H1 (cell line): ENCODE data around the gene PGAM5. TPM values are rescaled to one million over a fixed set of nuclear protein-coding genes. Genes with fewer than 3 reads are reported as not detected.
A peak's percentile ranks its signal among the peaks of the same experiment; 100 is the strongest.

ENCODE experiments used
- CTCF ChIA-PET: fragments of 300-600 bp; sonication (Branson Sonifier 250); formaldehyde crosslinking; loops from one replicate; lab custom pipeline; 2021; ENCODE audit not compliant: partially characterized antibody; lab: Charles Lee
- POLR2A ChIA-PET: fragments of 300-600 bp; sonication (Branson Sonifier 250); formaldehyde crosslinking; loops from one replicate; lab custom pipeline; 2021; ENCODE audit warnings: inconsistent platforms; ENCODE audit not compliant: partially characterized antibody; lab: Charles Lee
- DNase-seq, 2 experiments: peaks; one replicate each; pipeline versions ENCODE4 v3.0.0 to v3.0.0-alpha.2; 2010 to 2022; ENCODE audit warnings: low spot score in 2 of 2, low read depth in 1 of 2, mixed read lengths in 1 of 2
- FAIRE-seq: peaks from 2 replicates; lab custom pipeline; 2011; peaks lifted over from hg19 to GRCh38; lab: Jason Lieb, UNC
- H2AFZ ChIP-seq: 2 replicates; pipeline ENCODE4 v1.8.1; 2012; ENCODE audit warnings: low read length, inconsistent platforms
- H2AK5ac ChIP-seq: 2 replicates; pipeline ENCODE4 v1.6.1; 2013; ENCODE audit warnings: low read depth, low read length
- H2BK120ac ChIP-seq: replicated peaks from 2 replicates; pipeline ENCODE3; 2013; ENCODE audit warnings: low read depth, low read length, inconsistent platforms
- H2BK12ac ChIP-seq: 2 replicates; pipeline ENCODE4 v1.6.1; 2013; ENCODE audit warnings: low read depth, low read length
- H2BK15ac ChIP-seq: 2 replicates; pipeline ENCODE4 v1.6.1; 2013; ENCODE audit warnings: low read length
- H2BK20ac ChIP-seq: 2 replicates; pipeline ENCODE4 v1.6.1; 2013; ENCODE audit warnings: low read length
- H2BK5ac ChIP-seq: 2 replicates; pipeline ENCODE4 v1.6.1; 2013; ENCODE audit warnings: low read depth, low read length
- H3K14ac ChIP-seq: 2 replicates; pipeline ENCODE4 v1.6.1; 2013; ENCODE audit warnings: inconsistent platforms; ENCODE audit not compliant: insufficient read length
- H3K18ac ChIP-seq: 2 replicates; pipeline ENCODE4 v1.6.1; 2013; ENCODE audit warnings: low read length; ENCODE audit errors: extremely low read depth
- H3K23ac ChIP-seq: 2 replicates; pipeline ENCODE4 v1.6.1; 2013; ENCODE audit warnings: inconsistent platforms; ENCODE audit not compliant: insufficient read length
- H3K23me2 ChIP-seq: 2 replicates; pipeline ENCODE4 v1.6.1; 2013; ENCODE audit warnings: low read depth, low read length
- H3K27ac ChIP-seq: 2 replicates; pipeline ENCODE4 v1.6.1; 2011; ENCODE audit warnings: low read depth, low read length, inconsistent platforms
- H3K27me3 ChIP-seq, 4 experiments: replicated peaks in 1 of 4; 1 replicate in 1 of 4; 2 replicates in 3 of 4; pipeline versions ENCODE4 v1.6.1 to v1.8.1; 2011 to 2013; ENCODE audit warnings: low read length in 3 of 4, mild to moderate bottlenecking in 3 of 4, inconsistent platforms in 2 of 4, mixed read lengths in 2 of 4, moderate library complexity in 1 of 4; ENCODE audit not compliant: control insufficient read depth in 3 of 4, insufficient read depth in 3 of 4; ENCODE audit errors: extremely low read depth in 1 of 4
- H3K36me3 ChIP-seq, 4 experiments: 2 replicates each; pipeline versions ENCODE4 v1.6.1 to v1.8.1; 2011 to 2013; ENCODE audit warnings: mild to moderate bottlenecking in 4 of 4, low read length in 3 of 4, moderate library complexity in 2 of 4, control low read depth in 1 of 4, inconsistent platforms in 1 of 4; ENCODE audit not compliant: insufficient read depth in 4 of 4, control insufficient read depth in 2 of 4
- H3K4ac ChIP-seq: replicated peaks from 2 replicates; pipeline ENCODE3; 2013; ENCODE audit warnings: low read length, low read depth, mixed read lengths, inconsistent platforms; ENCODE audit not compliant: insufficient read length
- H3K4me1 ChIP-seq, 4 experiments: replicated peaks in 1 of 4; 1 replicate in 1 of 4; 2 replicates in 3 of 4; pipeline versions ENCODE4 v1.6.1 to v1.8.1; 2011 to 2013; ENCODE audit warnings: low read length in 3 of 4, inconsistent platforms in 2 of 4, mixed read lengths in 1 of 4; ENCODE audit not compliant: insufficient read depth in 4 of 4, control insufficient read depth in 3 of 4
- H3K4me2 ChIP-seq, 2 experiments: 2 replicates each; pipeline versions ENCODE4 v1.6.1 to v1.8.1; 2011 to 2013; ENCODE audit warnings: low read depth in 2 of 2, low read length in 2 of 2, control low read depth in 1 of 2, inconsistent platforms in 1 of 2, mild to moderate bottlenecking in 1 of 2; ENCODE audit not compliant: insufficient read depth in 1 of 2
- H3K4me3 ChIP-seq, 4 experiments: fragments of 200-600, 300-600 bp in 1 of 4; sonication (generic), shearing (Covaris generic), sonication (Bioruptor Twin) in 1 of 4; 2 replicates each; pipeline versions ENCODE4 v1.5.1 to v1.8.1; 2011 to 2016; ENCODE audit warnings: low read length in 4 of 4, low read depth in 3 of 4, control low read depth in 2 of 4, inconsistent platforms in 2 of 4, mild to moderate bottlenecking in 2 of 4, mixed read lengths in 1 of 4, moderate library complexity in 1 of 4; ENCODE audit not compliant: insufficient read depth in 2 of 4; ENCODE audit errors: extremely low read depth in 1 of 4
- H3K56ac ChIP-seq: replicated peaks from 2 replicates; pipeline ENCODE3; 2013; ENCODE audit warnings: low read depth, mild to moderate bottlenecking, mixed read lengths, low read length, inconsistent platforms; ENCODE audit not compliant: insufficient read length
- H3K79me1 ChIP-seq: 2 replicates; pipeline ENCODE4 v1.6.1; 2013; ENCODE audit warnings: low read depth, low read length, control low read depth
- H3K79me2 ChIP-seq, 2 experiments: 2 replicates each; pipeline versions ENCODE4 v1.6.1 to v1.8.1; 2012 to 2013; ENCODE audit warnings: low read length in 2 of 2, mild to moderate bottlenecking in 2 of 2, inconsistent platforms in 1 of 2; ENCODE audit not compliant: insufficient read depth in 2 of 2, control insufficient read depth in 1 of 2
- H3K9ac ChIP-seq, 4 experiments: replicated peaks in 1 of 4; 1 replicate in 1 of 4; 2 replicates in 3 of 4; pipeline versions ENCODE4 v1.6.1 to v1.8.1; 2011 to 2013; ENCODE audit warnings: low read depth in 3 of 4, low read length in 3 of 4, control low read depth in 2 of 4, mild to moderate bottlenecking in 2 of 4, moderate library complexity in 2 of 4, inconsistent platforms in 1 of 4; ENCODE audit errors: extremely low read depth in 1 of 4
- H3K9me3 ChIP-seq, 2 experiments: 2 replicates each; pipeline versions ENCODE4 v1.6.1 to v1.8.1; 2012 to 2013; ENCODE audit warnings: mild to moderate bottlenecking in 2 of 2, moderate library complexity in 2 of 2, control low read depth in 1 of 2, inconsistent platforms in 1 of 2, low read depth in 1 of 2, low read length in 1 of 2, mixed read lengths in 1 of 2; ENCODE audit not compliant: insufficient read depth in 2 of 2
- H4K20me1 ChIP-seq, 2 experiments: replicated peaks in 1 of 2; 2 replicates each; pipeline versions ENCODE3 to v1.8.1; 2011 to 2013; ENCODE audit warnings: inconsistent platforms in 2 of 2, low read length in 2 of 2, mild to moderate bottlenecking in 1 of 2; ENCODE audit not compliant: insufficient read depth in 2 of 2, control insufficient read depth in 1 of 2
- H4K5ac ChIP-seq: 2 replicates; pipeline ENCODE4 v1.6.1; 2013; ENCODE audit warnings: low read length, low read depth, mixed read lengths, inconsistent platforms; ENCODE audit not compliant: insufficient read length
- H4K8ac ChIP-seq: 2 replicates; pipeline ENCODE4 v1.8.0; 2013; ENCODE audit warnings: mild to moderate bottlenecking, moderate library complexity, low read length, inconsistent platforms; ENCODE audit not compliant: insufficient read depth; ENCODE audit errors: extremely low read depth
- H4K91ac ChIP-seq: replicated peaks from 2 replicates; pipeline ENCODE3; 2013; ENCODE audit warnings: low read length, mixed read lengths, inconsistent platforms; ENCODE audit not compliant: insufficient read length
- ASH2L ChIP-seq: fragments of 200-600, 300-600 bp; sonication (generic); IDR thresholded peaks from one replicate; pipeline ENCODE4 v1.7.1; 2017; ENCODE audit warnings: low read length
- USF2 ChIP-seq: IDR thresholded peaks from 2 replicates; pipeline ENCODE4 v1.6.1; 2011; ENCODE audit warnings: low read length, improper control_type of control experiment
- WGBS, 2 experiments: shearing (Covaris generic) in 1 of 2; methylation state at CpG; one replicate each; pipeline versions ENCODE4 v1.1.6 to v1.1.7; 2013 to 2015; ENCODE audit warnings: low lambda C conversion rate in 2 of 2, mixed read lengths in 2 of 2, inconsistent platforms in 1 of 2, low coverage in 1 of 2, missing lambda C conversion rate in 1 of 2; ENCODE audit not compliant: insufficient replicate concordance in 2 of 2, insufficient coverage in 1 of 2, insufficient read length in 1 of 2; ENCODE audit errors: extremely low coverage in 1 of 2, missing lambda C conversion rate in 1 of 2; 5-methylcytosine and 5-hydroxymethylcytosine counted together
- polyA plus RNA-seq, 7 experiments: library from polyadenylated mRNA; depleted of rRNA in 3 of 7; stranded (reverse) in 5 of 7; unstranded in 2 of 7; fragments of >200 nt in 5 of 7; fragments of 200-250 nt in 2 of 7; gene quantifications; 1 replicate in 5 of 7; 2 replicates in 1 of 7; 4 replicates in 1 of 7; pipeline versions ENCODE4 v1.2.1 to v1.2.3, GENCODE V29; 2011 to 2013; ENCODE audit warnings: missing spikeins in 2 of 7, mixed read lengths in 2 of 7
- total RNA-seq: library from RNA; stranded (reverse); fragmentation: NEBNext Ultra II Directional; extraction: Animal tissue kit (Norgen Biotek cat#: 25700); gene quantifications from 2 replicates; pipeline ENCODE4 v1.2.1, GENCODE V29; 2021

Gene PGAM5
- total and polyA plus RNA-seq, 2 of the 8 experiments (the other 6 are each of a cell fraction or from before 2014, with no cell fraction given), result 66.4 to 84.0 TPM

GRCh38 chr12:132686825-132687210 lies 23.8 kb upstream of the PGAM5 start:
- Histone ChIP-seq H2AFZ (no peak overlapping the region), H4K5ac (peak overlapping the region; percentile 43), H2BK12ac (no peak overlapping the region), H3K79me2 (peaks cover 22 to 43% of the 10 kb centered on the region in 2 experiments), H3K4ac (no peak overlapping the region), H2BK120ac (no peak overlapping the region), H3K4me1 (peaks cover 0 to 2% (median 0%) of the 10 kb centered on the region in 4 experiments; a peak in 1 of 7 replicates), H3K27ac (peak overlapping the region; percentile 89; the same call in 1 of the 2 replicates), H4K91ac (no peak overlapping the region), H2AK5ac (no peak overlapping the region), H3K79me1 (peaks cover 7% of the 10 kb centered on the region), H3K14ac (no peak overlapping the region), H2BK20ac (no peak overlapping the region), H3K56ac (no peak overlapping the region), H3K23me2 (no peaks in the 10 kb centered on the region; the same call in 1 of the 2 replicates), H2BK5ac (no peak overlapping the region), H4K8ac (peak overlapping the region; percentile 99; the same call in 1 of the 2 replicates), H2BK15ac (no peak overlapping the region), H3K23ac (no peak overlapping the region), H3K36me3 (peaks cover 0 to 8% (median 0%) of the 10 kb centered on the region in 4 experiments; a peak in 3 of 8 replicates), H3K4me2 (peak overlapping the region; percentile 33 to 61; a peak in 3 of 4 replicates), H3K18ac (no peak overlapping the region), H3K4me3 (peak overlapping the region; percentile 59 to 88 (median 66)), H3K9ac (peak overlapping the region; percentile 38 to 99 (median 80)), H4K20me1 (peaks cover 11 to 16% of the 10 kb centered on the region in 2 experiments), H3K27me3 (peaks cover 2 to 9% (median 6%) of the 10 kb centered on the region in 4 experiments; a peak in 6 of 7 replicates), H3K9me3 (no peaks in the 10 kb centered on the region)
- TF ChIP-seq ASH2L (peak; percentile 33), USF2 (no peak)
- no peak for FAIRE-seq
- CTCF ChIA-PET, result no interaction called here
- POLR2A ChIA-PET, result interaction anchor here (0.6 to 2.6 kb wide), 4 partner anchors 24 to 218 kb away, joined by 3 to 10 read pairs (median 4); partner anchors contain the start of gene PGAM5
- 1% methylated on average over 23 of the region's 55 CpGs; no CpG with 5 or more reads in 1 of the 2 experiments for WGBS, 2 experiments
- DNase-seq, result no peak
